Head of caudate nucleus (tissue), 42 donors: ENCODE results near the gene FOXO6.

Source experiments
- DNase-seq, 42 donors: peaks; one replicate each; pipeline versions ENCODE4 v3.0.0 to v3.0.0-alpha.2; 2020 to 2021; ENCODE audit warnings: mixed read lengths in 7 of 42
- intact Hi-C: fragments of 100-400 bp; cut with DNase I; formaldehyde crosslinking; loops from one replicate; pipeline ENCODE4 v1.15.0; 2022

The FOXO6 gene

GRCh38 chr1:41427916-41428737 is 66.9 kb downstream of the FOXO6 start:
- DNase-seq = no peak

GRCh38 chr1:41428738-41429640 is 67.8 kb downstream of the FOXO6 start:
- no peak for DNase-seq

More at GRCh38 chr1:41427916-41428737, 66.9 kb downstream of the FOXO6 start:
- intact Hi-C loops = no loop called here

GRCh38 chr1:41429641-41430035 is 68.4 kb downstream of the FOXO6 start:
- intact Hi-C loops = no loop called here
- DNase-seq = no peak

More at GRCh38 chr1:41428738-41429640, 67.8 kb downstream of the FOXO6 start:
- intact Hi-C loops = no loop called here

GRCh38 chr1:41430069-41430468 is 68.8 kb downstream of the FOXO6 start:
- intact Hi-C loops = no loop called here
- DNase-seq = no peak

- intact Hi-C loops = no loop called here
- no peak for DNase-seq
Measured at GRCh38 chr1:41430582-41430981, 69.3 kb downstream of the FOXO6 start.

GRCh38 chr1:41431490-41432350 is 70.5 kb downstream of the FOXO6 start:
- peak in 3 of 42 donors; percentile 16 to 51 (median 26) for DNase-seq

More at GRCh38 chr1:41431490-41432350, 70.5 kb downstream of the FOXO6 start:
- intact Hi-C loops = no loop called here
